ENCODE data around the gene ARHGEF18. TPM values are rescaled to one million over a fixed set of nuclear protein-coding genes. Genes with fewer than 3 reads are reported as not detected.

Gene ARHGEF18
- polyA plus RNA-seq, 3 donors from 2014 or later, result 0.86 to 7.8 (median 1.2) TPM

DNA sequence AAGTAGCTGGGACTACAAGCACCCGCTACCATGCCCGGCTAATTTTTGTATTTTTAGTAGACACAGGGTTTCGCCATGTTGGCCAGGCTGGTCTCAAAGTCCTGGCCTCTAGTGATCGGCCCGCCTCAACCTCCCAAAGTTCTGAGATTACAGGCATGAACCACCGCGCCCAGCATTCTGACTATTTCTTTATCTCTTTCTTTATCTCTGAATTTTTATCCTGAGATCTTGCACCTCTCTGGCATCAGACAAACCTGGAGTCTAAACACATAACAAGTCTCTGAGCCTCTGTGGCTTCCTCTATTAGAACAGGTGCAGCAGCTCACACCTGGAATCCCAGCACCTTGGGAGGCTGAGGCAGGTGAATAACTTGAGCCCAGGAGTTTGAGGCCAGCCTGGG lies 28.5 kb downstream of the ARHGEF18 start:
- Mint-ChIP-seq H3K4me3 (no peak overlapping the region), H3K27ac (no peak overlapping the region), H3K27me3 (ENCODE audit: low read depth in 3 of 3) (peaks cover 0 to 3% (median 0%) of the 10 kb centered on the region in 3 donors), H3K36me3 (peaks cover 0 to 14% (median 8%) of the 10 kb centered on the region in 3 donors), H3K4me1 (peaks cover 3 to 6% of the 10 kb centered on the region in 2 donors), H3K9me3 (no peaks in the 10 kb centered on the region)
- DNase-seq, result no peak

DNA sequence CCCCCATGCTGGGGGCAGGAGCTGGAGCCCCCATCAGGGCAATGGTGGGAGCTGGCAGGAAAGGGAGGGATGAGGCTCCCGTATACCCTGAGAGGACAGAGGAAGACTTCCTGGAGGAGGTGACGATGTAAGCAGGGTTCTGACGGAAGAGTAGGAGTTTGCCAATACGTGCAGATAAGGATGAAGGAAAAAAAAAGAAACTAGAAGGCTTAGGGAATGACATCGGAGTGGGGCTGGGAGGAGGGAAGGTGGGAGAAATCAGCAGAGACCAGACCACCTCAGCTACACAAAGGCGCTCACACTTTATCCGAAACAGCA lies 32.3 kb downstream of the ARHGEF18 start:
- Mint-ChIP-seq H3K4me1 (peaks cover 3 to 6% of the 10 kb centered on the region in 2 donors), H3K36me3 (peaks cover 0 to 11% (median 8%) of the 10 kb centered on the region in 3 donors), H3K4me3 (no peak overlapping the region), H3K27ac (peak overlapping the region in 4 of 6 donors; percentile 7 to 28 (median 16)), H3K27me3 (ENCODE audit: low read depth in 3 of 3) (peaks cover 0 to 3% (median 0%) of the 10 kb centered on the region in 3 donors), H3K9me3 (no peaks in the 10 kb centered on the region)
- DNase-seq, result no peak

DNA sequence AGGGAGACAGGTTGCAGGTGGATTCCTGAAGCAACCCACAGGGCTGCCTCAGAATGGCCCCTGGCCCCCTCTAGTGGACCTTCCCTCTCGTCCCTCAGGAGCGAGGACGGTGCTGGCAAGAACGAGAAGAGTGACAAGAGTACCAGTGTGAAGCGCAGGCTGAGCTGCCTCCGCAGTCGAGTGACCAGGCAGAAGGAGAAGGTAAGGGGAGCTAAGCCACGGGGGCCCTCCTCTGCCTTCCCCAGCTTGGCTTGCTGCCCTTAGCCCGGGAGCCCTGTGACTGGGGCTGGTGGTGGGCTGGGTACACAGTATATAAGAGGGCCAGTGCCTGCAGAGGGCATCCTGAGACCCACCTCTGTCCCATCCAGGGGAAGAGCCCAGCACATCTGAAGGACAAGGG lies 34.0 kb downstream of the ARHGEF18 start:
- Mint-ChIP-seq H3K4me3 (no peak overlapping the region), H3K9me3 (no peaks in the 10 kb centered on the region), H3K27me3 (ENCODE audit: low read depth in 3 of 3) (peaks cover 0 to 3% (median 0%) of the 10 kb centered on the region in 3 donors), H3K36me3 (peaks cover 0 to 8% (median 7%) of the 10 kb centered on the region in 3 donors), H3K27ac (no peak overlapping the region), H3K4me1 (peaks cover 3 to 6% of the 10 kb centered on the region in 2 donors)
- no peak for DNase-seq

DNA sequence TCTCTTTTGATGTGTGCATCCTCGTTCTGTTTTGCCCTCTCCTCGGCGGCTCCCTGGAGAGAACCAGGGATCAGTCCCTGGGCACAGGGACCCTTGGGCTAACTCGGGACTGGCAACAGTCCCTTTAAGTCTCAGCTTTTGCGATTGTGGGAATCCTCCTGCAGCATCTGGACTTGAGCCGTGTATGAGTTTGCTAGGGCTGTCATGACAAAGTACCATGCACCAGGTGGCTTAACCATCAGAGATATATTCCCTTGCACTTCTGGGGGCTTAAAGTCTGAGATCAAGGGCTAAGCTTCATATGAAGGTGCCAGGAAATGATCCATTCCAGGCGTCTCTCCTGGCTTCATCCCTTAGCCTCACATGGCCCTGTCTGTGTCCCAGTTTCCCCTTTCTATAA lies 34.5 kb downstream of the ARHGEF18 start:
- Mint-ChIP-seq H3K27me3 (ENCODE audit: low read depth in 3 of 3) (peaks cover 0 to 4% (median 0%) of the 10 kb centered on the region in 3 donors), H3K9me3 (no peaks in the 10 kb centered on the region), H3K36me3 (peaks cover 0 to 8% (median 7%) of the 10 kb centered on the region in 3 donors), H3K4me3 (no peak overlapping the region), H3K4me1 (peaks cover 3 to 6% of the 10 kb centered on the region in 2 donors), H3K27ac (no peak overlapping the region)
- DNase-seq, result no peak

DNA sequence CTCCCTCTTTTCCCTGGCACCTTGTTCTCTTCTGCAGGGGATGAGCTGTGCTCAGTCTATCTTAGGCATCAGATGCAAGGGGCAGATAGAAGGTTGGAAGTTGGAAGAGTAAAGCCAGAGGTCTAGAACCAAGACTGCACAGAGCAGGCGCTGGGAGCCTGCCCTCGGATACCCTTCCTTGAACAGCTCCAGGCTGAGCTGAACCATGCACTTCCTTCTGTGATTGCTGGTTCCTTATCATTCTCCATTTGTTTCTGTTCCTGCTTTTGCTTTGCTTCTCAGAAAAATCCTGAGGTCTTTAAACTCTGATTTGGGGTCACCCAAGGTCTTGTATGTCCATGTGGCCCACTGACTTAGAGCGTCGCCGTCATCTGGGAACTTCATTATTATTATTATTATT lies 36.3 kb downstream of the ARHGEF18 start:
- H3K4me3 Mint-ChIP-seq, result no peak overlapping the region
- H3K27me3 Mint-ChIP-seq (ENCODE audit: low read depth in 3 of 3), result peaks cover 0 to 2% (median 0%) of the 10 kb centered on the region in 3 donors

DNA sequence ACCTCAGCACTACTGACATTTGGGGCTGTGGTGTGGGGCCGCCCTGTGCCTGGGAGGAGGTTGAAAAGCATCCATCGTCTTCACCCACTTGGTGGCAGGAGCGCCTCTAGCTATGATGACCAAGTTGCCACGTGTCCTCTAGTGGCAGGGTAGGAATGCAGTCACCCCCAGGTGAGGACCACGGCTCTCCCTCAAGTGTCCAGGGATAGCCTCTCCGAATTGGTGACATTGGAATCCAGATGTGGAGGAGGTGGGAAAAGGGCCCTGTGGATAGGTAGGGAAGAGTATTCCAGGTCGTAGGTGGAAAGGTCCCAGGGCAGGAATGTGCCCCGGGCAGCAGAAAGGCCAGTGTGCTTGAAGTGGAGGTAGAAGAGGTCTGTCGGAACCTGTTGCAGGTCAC lies 37.6 kb downstream of the ARHGEF18 start:
- Mint-ChIP-seq H3K27me3 (ENCODE audit: low read depth in 3 of 3) (peaks cover 0 to 5% (median 0%) of the 10 kb centered on the region in 3 donors), H3K27ac (peak overlapping the region in 1 of 6 donors; percentile 57), H3K4me3 (no peak overlapping the region)

More for the DNA sequence above, 36.3 kb downstream of the ARHGEF18 start:
- DNase-seq, result no peak
- peak overlapping the region in 1 of 6 donors; percentile 70 for H3K27ac Mint-ChIP-seq
- peaks cover 3 to 6% of the 10 kb centered on the region in 2 donors for H3K4me1 Mint-ChIP-seq
- H3K36me3 Mint-ChIP-seq, result peaks cover 0 to 11% (median 8%) of the 10 kb centered on the region in 3 donors
- no peaks in the 10 kb centered on the region for H3K9me3 Mint-ChIP-seq

DNA sequence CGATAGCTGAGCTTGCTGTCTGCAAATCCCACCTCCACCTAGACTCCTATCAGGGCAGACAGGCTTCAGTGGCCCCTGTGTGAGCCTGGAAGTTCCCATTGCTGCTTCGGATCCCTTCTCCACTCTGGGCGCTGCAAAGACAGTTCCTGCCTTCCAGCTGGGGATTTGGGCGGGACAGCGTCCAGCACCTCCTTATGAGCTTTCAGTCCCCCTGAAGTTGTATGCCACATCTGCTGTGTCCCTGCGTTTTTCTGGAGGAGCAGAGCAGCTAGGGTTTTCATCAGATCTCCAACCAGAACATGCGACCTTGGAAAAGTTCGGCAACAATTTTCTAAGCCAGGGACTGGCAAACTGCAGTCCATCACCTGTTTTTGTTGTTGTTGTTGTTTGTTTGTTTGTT lies 38.0 kb downstream of the ARHGEF18 start:
- Mint-ChIP-seq H3K36me3 (peaks cover 0 to 4% (median 3%) of the 10 kb centered on the region in 3 donors), H3K27ac (no peak overlapping the region), H3K27me3 (ENCODE audit: low read depth in 3 of 3) (peaks cover 0 to 5% (median 0%) of the 10 kb centered on the region in 3 donors), H3K4me3 (no peak overlapping the region), H3K4me1 (no peaks in the 10 kb centered on the region), H3K9me3 (no peaks in the 10 kb centered on the region)
- no peak for DNase-seq

More for the DNA sequence above, 37.6 kb downstream of the ARHGEF18 start:
- Mint-ChIP-seq H3K36me3 (peaks cover 0 to 4% (median under 1%) of the 10 kb centered on the region in 3 donors), H3K4me1 (no peaks in the 10 kb centered on the region), H3K9me3 (no peaks in the 10 kb centered on the region)
- no peak for DNase-seq

DNA sequence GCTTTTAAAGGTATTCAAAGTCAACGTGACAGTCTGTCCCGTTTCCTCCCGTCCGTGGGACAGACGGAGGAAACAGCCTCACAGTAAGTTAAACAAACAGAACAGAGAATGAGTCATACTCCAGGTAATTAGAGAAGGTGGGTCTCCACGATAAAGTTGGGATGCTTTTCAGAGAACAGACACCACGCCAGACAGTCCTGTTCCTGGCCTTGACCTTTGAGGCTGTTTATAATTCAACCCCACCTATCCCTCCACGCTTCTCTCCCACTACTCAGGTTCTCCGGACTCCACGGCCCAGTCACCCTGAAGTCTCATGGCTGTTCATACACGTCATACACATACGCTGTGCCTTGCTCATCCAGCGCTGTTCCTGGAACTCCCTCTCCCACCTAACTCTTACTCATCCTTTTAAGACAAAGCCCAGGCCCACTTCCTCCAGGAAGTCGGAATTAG lies 42.5 kb downstream of the ARHGEF18 start:
- Mint-ChIP-seq H3K4me3 (no peak overlapping the region), H3K9me3 (no peaks in the 10 kb centered on the region), H3K36me3 (peaks cover 0 to 4% (median 3%) of the 10 kb centered on the region in 3 donors), H3K4me1 (peaks cover 14 to 23% of the 10 kb centered on the region in 2 donors), H3K27ac (no peak overlapping the region), H3K27me3 (ENCODE audit: low read depth in 3 of 3) (peaks cover 0 to 16% (median 0%) of the 10 kb centered on the region in 3 donors)
- DNase-seq, result no peak

DNA sequence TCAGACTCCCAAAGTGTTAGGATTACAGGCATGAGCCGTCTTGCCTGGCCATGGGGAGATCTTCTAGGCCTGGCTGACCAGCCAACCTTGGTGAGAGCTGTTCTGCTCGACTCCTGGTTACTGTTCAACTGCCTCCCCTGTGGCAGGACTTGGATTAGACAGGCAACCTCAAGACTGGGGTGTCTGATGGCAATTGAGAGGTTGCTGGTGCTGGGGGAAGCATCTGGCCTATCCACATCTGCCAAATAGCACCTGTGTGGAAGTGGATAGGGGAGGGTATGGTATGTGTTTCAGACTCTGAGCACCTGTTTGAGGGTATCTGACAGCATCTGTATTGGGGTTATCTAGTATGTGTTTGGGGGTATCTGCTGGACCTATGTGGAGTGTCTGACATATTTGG lies 44.7 kb downstream of the ARHGEF18 start:
- H3K27ac Mint-ChIP-seq, result peak overlapping the region; percentile 12 to 92 (median 59)
- peaks cover 0 to 4% (median 3%) of the 10 kb centered on the region in 3 donors for H3K36me3 Mint-ChIP-seq
- H3K9me3 Mint-ChIP-seq, result no peaks in the 10 kb centered on the region
- peaks cover 0 to 15% (median 0%) of the 10 kb centered on the region in 3 donors for H3K27me3 Mint-ChIP-seq (ENCODE audit: low read depth in 3 of 3)
- peak overlapping the region; percentile 23 to 94 (median 90) for H3K4me3 Mint-ChIP-seq
- no peak for DNase-seq
- peaks cover 28 to 36% of the 10 kb centered on the region in 2 donors for H3K4me1 Mint-ChIP-seq

DNA sequence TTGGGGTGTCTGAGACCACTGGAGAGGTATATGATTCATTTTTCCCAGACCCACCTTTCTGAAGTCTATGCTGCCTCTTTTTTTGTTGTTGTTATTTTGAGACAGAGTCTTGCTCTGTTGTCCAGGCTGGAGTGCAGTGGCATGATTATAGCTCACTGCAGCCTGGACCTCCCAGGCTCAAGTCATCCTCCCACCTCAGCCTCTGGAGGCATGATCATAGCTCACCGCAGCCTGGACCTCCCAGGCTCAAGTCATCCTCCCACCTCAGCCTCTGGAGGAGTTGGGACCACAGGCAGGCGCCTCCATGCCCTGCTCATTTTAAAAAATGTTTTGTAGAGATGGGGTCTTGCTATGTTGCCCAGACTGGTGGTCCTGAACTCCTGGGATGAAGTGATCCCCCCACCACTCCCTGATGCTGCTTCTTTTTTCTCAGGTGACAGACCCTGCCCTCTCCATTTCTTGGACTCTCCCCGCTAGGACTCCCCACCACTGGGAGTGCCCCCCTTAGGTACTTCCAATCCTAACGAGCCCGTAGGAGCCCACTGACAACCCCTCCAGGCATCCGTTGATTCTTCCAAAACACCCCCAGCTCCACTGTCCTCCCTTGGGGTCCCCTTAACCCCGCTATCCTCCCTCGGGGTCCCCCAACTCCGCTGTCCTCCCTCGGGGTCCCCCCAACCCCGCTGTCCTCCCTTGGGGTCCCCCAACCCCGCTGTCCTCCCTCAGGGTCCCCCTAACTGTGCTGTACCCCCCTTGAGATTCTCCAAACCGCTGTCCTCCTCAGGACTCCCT lies 45.4 kb downstream of the ARHGEF18 start:
- Mint-ChIP-seq H3K4me1 (peaks cover 35 to 42% of the 10 kb centered on the region in 2 donors), H3K9me3 (no peaks in the 10 kb centered on the region), H3K27ac (peak overlapping the region; percentile 70 to 92 (median 81)), H3K4me3 (peak overlapping the region; percentile 82 to 94 (median 90)), H3K27me3 (ENCODE audit: low read depth in 3 of 3) (peaks cover 0 to 15% (median 0%) of the 10 kb centered on the region in 3 donors), H3K36me3 (peaks cover 0 to 4% (median 3%) of the 10 kb centered on the region in 3 donors)
- no peak for DNase-seq

DNA sequence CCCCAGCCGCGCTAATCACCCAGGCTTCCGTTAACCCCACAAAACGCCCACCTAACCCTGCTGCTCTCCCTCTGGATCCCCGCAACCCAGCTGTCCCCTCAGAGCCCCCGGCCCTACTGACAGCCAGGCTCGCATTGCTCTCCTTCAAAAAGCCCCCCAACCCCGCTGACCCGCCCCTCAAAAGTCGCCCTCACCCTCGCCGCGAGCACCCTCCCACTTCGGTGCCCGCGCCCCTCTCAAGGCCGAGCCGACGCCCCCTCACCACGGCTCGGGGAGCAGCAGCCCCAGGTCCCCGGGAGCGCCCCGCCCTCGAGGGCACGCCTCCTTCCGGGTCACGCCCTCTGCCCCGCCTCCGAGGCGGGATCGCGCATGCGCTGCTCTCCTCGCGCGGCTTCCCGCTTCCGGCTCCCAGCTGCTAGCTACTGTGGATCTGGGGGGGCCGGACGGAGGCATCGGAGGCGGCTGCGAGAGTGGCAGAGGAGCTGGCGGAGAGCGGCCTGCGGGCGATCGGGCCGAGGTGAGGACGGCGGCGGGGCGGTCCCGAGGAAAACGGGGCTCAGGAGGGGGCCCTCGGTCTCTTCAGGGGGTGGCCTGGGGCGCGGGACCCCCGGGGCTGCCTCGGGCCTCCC lies 46.1 kb downstream of the ARHGEF18 start:
- peak; percentile 93 to 95 (median 94) for DNase-seq

DNA sequence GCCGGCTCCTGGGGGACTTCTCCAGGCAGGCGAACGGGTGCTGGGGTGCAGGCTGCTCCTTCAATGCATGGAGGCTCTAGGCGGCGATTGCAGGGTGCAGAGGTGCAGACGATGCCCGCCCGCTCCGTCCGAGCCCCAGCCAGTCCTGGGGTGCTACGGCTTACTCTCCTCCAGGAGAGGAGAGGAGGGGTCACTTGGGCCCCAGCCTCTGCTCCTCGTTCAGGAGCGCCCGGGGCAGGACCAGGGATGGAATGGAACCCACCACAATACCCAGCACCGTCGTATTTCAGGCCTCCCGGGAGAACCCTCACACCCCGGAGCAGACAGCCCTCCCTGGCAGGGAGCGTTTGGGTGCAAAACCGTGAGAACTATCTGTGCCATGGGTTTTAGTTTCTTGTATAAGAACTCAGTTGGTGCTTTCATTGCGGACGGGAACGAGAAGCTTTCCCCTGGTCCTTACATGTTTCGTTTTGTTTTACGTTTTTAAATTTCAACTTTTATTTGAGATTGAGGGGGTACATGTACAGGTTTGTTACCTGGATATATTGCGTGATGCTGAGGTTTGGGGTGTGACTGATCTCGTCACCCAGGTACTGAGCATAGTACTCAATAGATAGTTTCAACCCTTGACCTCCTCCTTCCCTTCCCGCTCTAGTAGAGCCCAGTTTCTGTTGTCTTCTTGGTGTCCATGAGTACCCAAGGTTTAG lies 46.8 kb downstream of the ARHGEF18 start:
- peak overlapping the region; percentile 85 to 94 (median 90) for H3K4me3 Mint-ChIP-seq
- no peak for DNase-seq
- H3K27ac Mint-ChIP-seq, result peak overlapping the region; percentile 64 to 90 (median 78)
- no peaks in the 10 kb centered on the region for H3K9me3 Mint-ChIP-seq
- H3K27me3 Mint-ChIP-seq (ENCODE audit: low read depth in 3 of 3), result peaks cover 0 to 15% (median 0%) of the 10 kb centered on the region in 3 donors
- peaks cover 38 to 47% of the 10 kb centered on the region in 2 donors for H3K4me1 Mint-ChIP-seq
- peaks cover 0 to 3% (median 0%) of the 10 kb centered on the region in 3 donors for H3K36me3 Mint-ChIP-seq

More for the DNA sequence above, 46.1 kb downstream of the ARHGEF18 start:
- H3K27ac Mint-ChIP-seq, result peak overlapping the region; percentile 70 to 92 (median 86)
- H3K9me3 Mint-ChIP-seq, result no peaks in the 10 kb centered on the region
- H3K4me1 Mint-ChIP-seq, result peaks cover 38 to 47% of the 10 kb centered on the region in 2 donors
- peak overlapping the region; percentile 87 to 94 (median 90) for H3K4me3 Mint-ChIP-seq
- H3K27me3 Mint-ChIP-seq (ENCODE audit: low read depth in 3 of 3), result peaks cover 0 to 15% (median 0%) of the 10 kb centered on the region in 3 donors
- H3K36me3 Mint-ChIP-seq, result peaks cover 0 to 3% (median under 1%) of the 10 kb centered on the region in 3 donors

DNA sequence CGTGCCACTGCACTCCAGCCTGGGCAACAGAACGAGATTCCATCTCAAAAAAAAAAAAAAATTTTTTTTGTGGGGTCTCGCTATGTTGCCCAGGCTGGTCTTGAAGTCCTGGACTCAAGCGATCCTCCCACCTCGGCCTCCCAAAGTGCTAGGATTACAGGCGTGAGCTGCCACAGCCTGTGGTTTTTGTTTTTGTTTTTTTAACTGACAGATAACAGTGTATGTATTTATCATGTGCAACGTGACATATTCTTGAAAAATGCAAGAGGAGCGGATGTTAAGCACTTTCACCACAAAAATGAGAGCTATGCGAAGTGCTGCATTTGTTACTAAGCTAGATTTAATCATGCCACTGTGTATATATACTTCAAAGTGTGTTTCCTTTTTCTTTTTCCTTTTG lies 49.0 kb downstream of the ARHGEF18 start:
- Mint-ChIP-seq H3K27ac (peak overlapping the region in 4 of 6 donors; percentile 48 to 60 (median 52)), H3K27me3 (ENCODE audit: low read depth in 3 of 3) (peaks cover 0 to 11% (median 0%) of the 10 kb centered on the region in 3 donors), H3K36me3 (peaks cover 0 to 7% (median 0%) of the 10 kb centered on the region in 3 donors), H3K4me3 (peak overlapping the region in 2 of 5 donors; percentile 46 to 52), H3K4me1 (peaks cover 43 to 47% of the 10 kb centered on the region in 2 donors), H3K9me3 (no peaks in the 10 kb centered on the region)
- peak in 1 of 3 donors; percentile 23 for DNase-seq

Data from immature natural killer cell (primary cell).